DND-41 (cell line): ENCODE measurements around the gene ANO8.

Experiments used
- ATAC-seq: fragments of 200-7000 bp; cut with Tn5 transposase; 3 replicates; pipeline ENCODE4 v1.9.1; 2021; ENCODE audit warnings: low read depth; ENCODE audit not compliant: insufficient read depth
- DNase-seq: peaks from one replicate; pipeline ENCODE4 v3.0.0-alpha.2; 2020
- H2AFZ ChIP-seq: 2 replicates; pipeline ENCODE4 v1.6.0; 2012; ENCODE audit warnings: low read depth, low read length
- H3K27ac ChIP-seq: 2 replicates; pipeline ENCODE4 v1.5.1; 2012; ENCODE audit warnings: low read length, inconsistent platforms
- H3K27me3 ChIP-seq: fragments of 200-600 bp; sonication (generic); 2 replicates; pipeline ENCODE4 v1.6.0; 2012; ENCODE audit warnings: low read length, mild to moderate bottlenecking, inconsistent platforms; ENCODE audit not compliant: insufficient read depth, poor library complexity
- H3K36me3 ChIP-seq: 2 replicates; pipeline ENCODE4 v1.5.1; 2012; ENCODE audit warnings: low read length, inconsistent platforms; ENCODE audit not compliant: insufficient read depth
- H3K4me1 ChIP-seq: 2 replicates; pipeline ENCODE4 v1.5.1; 2012; ENCODE audit warnings: mild to moderate bottlenecking, low read length; ENCODE audit not compliant: insufficient read depth
- H3K4me2 ChIP-seq: 2 replicates; pipeline ENCODE4 v1.6.0; 2012; ENCODE audit warnings: mild to moderate bottlenecking, moderate library complexity, low read length, inconsistent platforms; ENCODE audit not compliant: insufficient read depth
- H3K4me3 ChIP-seq, 2 experiments: fragments of 200-600 bp in 1 of 2; shearing (Covaris generic) in 1 of 2; 2 replicates each; pipeline ENCODE4 v1.5.1; 2012 to 2016; ENCODE audit warnings: inconsistent platforms in 2 of 2, low read length in 2 of 2, mild to moderate bottlenecking in 2 of 2, low read depth in 1 of 2, moderate library complexity in 1 of 2
- H3K79me2 ChIP-seq: 2 replicates; pipeline ENCODE4 v1.6.0; 2012; ENCODE audit warnings: low read length, inconsistent platforms; ENCODE audit not compliant: insufficient read depth
- H3K9ac ChIP-seq: 2 replicates; pipeline ENCODE4 v1.6.0; 2012; ENCODE audit warnings: low read depth, mild to moderate bottlenecking, inconsistent platforms, low read length, moderate library complexity
- H3K9me3 ChIP-seq: 2 replicates; pipeline ENCODE4 v1.5.1; 2012; ENCODE audit warnings: low read length, moderate library complexity, mild to moderate bottlenecking, inconsistent platforms; ENCODE audit not compliant: insufficient read depth, severe bottlenecking
- H4K20me1 ChIP-seq: 2 replicates; pipeline ENCODE4 v1.6.0; 2012; ENCODE audit warnings: low read length; ENCODE audit not compliant: insufficient read depth
- CTCF ChIP-seq: IDR thresholded peaks from 2 replicates; pipeline ENCODE4 v1.5.1; 2012; ENCODE audit warnings: borderline replicate concordance, low read length, moderate library complexity, mild to moderate bottlenecking; ENCODE audit not compliant: poor library complexity, severe bottlenecking; ENCODE audit errors: extremely low read depth
- EZH2 ChIP-seq: IDR thresholded peaks from 3 replicates; pipeline ENCODE4 v1.6.1; 2012; ENCODE audit warnings: borderline replicate concordance, low read depth, mild to moderate bottlenecking, moderate library complexity, low read length, inconsistent platforms; ENCODE audit not compliant: severe bottlenecking

ANO8 gene

GRCh38 chr19:17311455-17312188, 23.0 kb downstream of the ANO8 start:
- DNase-seq (no peak), ATAC-seq (no peak)
- Histone ChIP-seq H3K79me2 (peaks cover 62% of the 10 kb centered on the region), H3K36me3 (peaks cover 49% of the 10 kb centered on the region), H3K4me2 (peak overlapping the region; percentile 10; the same call in 1 of the 2 replicates), H3K4me1 (peaks cover 50% of the 10 kb centered on the region), H3K9me3 (no peaks in the 10 kb centered on the region), H3K4me3 (no peak overlapping the region), H3K27me3 (no peaks in the 10 kb centered on the region), H4K20me1 (peaks cover 47% of the 10 kb centered on the region), H3K27ac (no peak overlapping the region), H3K9ac (no peak overlapping the region), H2AFZ (no peak overlapping the region)
- no peak for TF ChIP-seq EZH2
- no peak for TF ChIP-seq CTCF

GRCh38 chr19:17309965-17310461, 24.6 kb downstream of the ANO8 start:
- ATAC-seq: no peak
- H3K27ac ChIP-seq: peak overlapping the region; percentile 82

GRCh38 chr19:17309198-17309964, 25.3 kb downstream of the ANO8 start, which contains the start of gene DDA1:
TSS of gene DDA1 (plus strand) at chr19:17309563. CDS start at chr19:17309655, 92 bp downstream.
- DNase-seq: peak; percentile 100
- H3K4me1 ChIP-seq: peaks cover 63% of the 10 kb centered on the region
- ATAC-seq: peak; percentile 87
- H3K27ac ChIP-seq: peak within 1 kb of the TSS; percentile 82
- H3K4me3 ChIP-seq: peak within 1 kb of the TSS; percentile 84
- peaks cover 68% of the 10 kb centered on the region for H3K79me2 ChIP-seq
- peaks cover 35% of the 10 kb centered on the region for H3K36me3 ChIP-seq
- TF ChIP-seq EZH2 (no peak), CTCF (no peak)
- H3K9ac ChIP-seq: peak within 1 kb of the TSS; percentile 90
- H2AFZ ChIP-seq: peak within 1 kb of the TSS; percentile 82
- H4K20me1 ChIP-seq: peaks cover 40% of the 10 kb centered on the region
- no peaks in the 10 kb centered on the region for H3K9me3 ChIP-seq
- H3K27me3 ChIP-seq: no peaks in the 10 kb centered on the region
- H3K4me2 ChIP-seq: peak within 1 kb of the TSS; percentile 92

More at GRCh38 chr19:17309965-17310461, 24.6 kb downstream of the ANO8 start:
- Histone ChIP-seq H3K4me1 (peaks cover 61% of the 10 kb centered on the region), H3K79me2 (peaks cover 68% of the 10 kb centered on the region), H3K4me2 (peak overlapping the region; percentile 92), H3K27me3 (no peaks in the 10 kb centered on the region), H3K9ac (peak overlapping the region; percentile 90), H3K4me3 (peak overlapping the region; percentile 84), H3K9me3 (no peaks in the 10 kb centered on the region), H3K36me3 (peaks cover 40% of the 10 kb centered on the region), H2AFZ (peak overlapping the region; percentile 18; the same call in 1 of the 2 replicates), H4K20me1 (peaks cover 43% of the 10 kb centered on the region)
- TF ChIP-seq EZH2 (no peak), CTCF (no peak)
- DNase-seq: no peak
